IPS DF 6.9 (cell line): ENCODE results near the gene WDR45B.

ENCODE experiments used
- DNase-seq: peaks from one replicate; pipeline ENCODE4 v3.0.0-alpha.2; 2013; ENCODE audit warnings: low read depth, low spot score
- H3K27ac ChIP-seq: one replicate; pipeline ENCODE4 v1.5.1; 2013; ENCODE audit warnings: low read length, control low read depth
- H3K27me3 ChIP-seq: 2 replicates; pipeline ENCODE4 v1.6.1; 2013; ENCODE audit warnings: mild to moderate bottlenecking, low read length; ENCODE audit not compliant: control insufficient read depth, insufficient read depth
- H3K36me3 ChIP-seq: 2 replicates; pipeline ENCODE4 v1.6.1; 2013; ENCODE audit warnings: low read length; ENCODE audit not compliant: control insufficient read depth, insufficient read depth
- H3K4me1 ChIP-seq: 2 replicates; pipeline ENCODE4 v1.6.1; 2013; ENCODE audit warnings: low read length; ENCODE audit not compliant: control insufficient read depth, insufficient read depth
- H3K4me3 ChIP-seq: 2 replicates; pipeline ENCODE4 v1.5.1; 2013; ENCODE audit warnings: mild to moderate bottlenecking, low read length
- H3K9me3 ChIP-seq: 2 replicates; pipeline ENCODE4 v1.6.1; 2013; ENCODE audit warnings: low read length, inconsistent platforms; ENCODE audit not compliant: control insufficient read depth, insufficient read depth
- WGBS: extraction: QIAGEN DNeasy Blood & Tissue Kit; methylation state at CpG from one replicate; pipeline ENCODE4 v1.1.7; 2013; ENCODE audit warnings: mixed read lengths, missing lambda C conversion rate; ENCODE audit not compliant: insufficient read length, insufficient coverage; 5-methylcytosine and 5-hydroxymethylcytosine counted together

Gene WDR45B

DNA sequence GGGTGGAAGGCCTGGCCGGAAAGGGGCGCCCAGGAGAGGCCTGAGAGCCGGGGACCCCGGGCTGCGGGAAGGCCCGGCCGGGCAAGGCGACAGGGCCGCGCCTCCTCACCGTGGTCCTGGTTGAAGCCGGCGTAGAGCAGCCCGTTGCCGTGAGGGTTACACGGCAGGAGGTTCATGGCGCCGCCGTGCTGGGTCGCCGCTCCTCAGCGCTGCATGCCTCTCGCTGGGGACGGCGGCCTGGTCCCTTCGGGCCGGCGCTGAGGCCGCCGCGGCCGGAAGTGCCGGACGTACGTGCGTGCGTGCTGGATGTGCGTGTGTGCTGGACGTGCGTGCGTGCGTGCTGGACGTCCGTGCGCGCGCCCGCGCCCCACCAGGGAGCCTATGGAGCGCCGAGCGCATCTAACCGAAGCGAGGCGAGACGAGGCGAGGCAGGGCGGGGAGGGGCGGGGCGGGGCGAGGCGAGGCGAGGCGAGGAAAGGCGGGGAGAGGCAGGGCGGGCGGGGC lies at the start of gene WDR45B:
WDR45B (minus strand) TSS at position 280 of the 504 bp plus-strand sequence; CDS start at position 176, 104 bp downstream.
- Histone ChIP-seq H3K27me3 (no peaks in the 10 kb centered on the region), H3K4me3 (peak within 1 kb of the TSS; percentile 96), H3K27ac (no peak within 1 kb of the TSS), H3K4me1 (no peaks in the 10 kb centered on the region), H3K36me3 (peaks cover 8% of the 10 kb centered on the region; the same call in 1 of the 2 replicates), H3K9me3 (no peaks in the 10 kb centered on the region)
- peak; percentile 77 for DNase-seq
- WGBS = no CpG with 5 or more reads among the region's 67 CpGs

DNA sequence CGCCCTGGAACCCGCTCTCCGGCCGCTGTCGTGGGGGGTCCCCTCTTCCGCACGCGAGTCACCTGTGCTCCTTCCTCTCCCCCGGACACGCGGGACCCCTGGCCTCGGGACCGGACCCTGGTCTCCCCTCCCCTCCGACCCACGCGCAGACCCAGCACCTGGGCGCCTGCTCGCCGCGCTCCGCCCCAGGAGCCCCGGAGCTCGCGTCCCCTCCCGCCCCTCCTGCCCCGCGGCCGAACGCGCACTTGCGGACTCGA lies 49.5 kb upstream of the WDR45B start:
- H3K27me3 ChIP-seq = peaks cover 15% of the 10 kb centered on the region; the same call in 1 of the 2 replicates
- no peaks in the 10 kb centered on the region for H3K36me3 ChIP-seq
- no peaks in the 10 kb centered on the region for H3K9me3 ChIP-seq
- WGBS = no CpG with 5 or more reads among the region's 32 CpGs
- H3K27ac ChIP-seq = no peak overlapping the region
- no peak for DNase-seq
- peaks cover 3% of the 10 kb centered on the region for H3K4me1 ChIP-seq
- H3K4me3 ChIP-seq = peak overlapping the region; percentile 85

DNA sequence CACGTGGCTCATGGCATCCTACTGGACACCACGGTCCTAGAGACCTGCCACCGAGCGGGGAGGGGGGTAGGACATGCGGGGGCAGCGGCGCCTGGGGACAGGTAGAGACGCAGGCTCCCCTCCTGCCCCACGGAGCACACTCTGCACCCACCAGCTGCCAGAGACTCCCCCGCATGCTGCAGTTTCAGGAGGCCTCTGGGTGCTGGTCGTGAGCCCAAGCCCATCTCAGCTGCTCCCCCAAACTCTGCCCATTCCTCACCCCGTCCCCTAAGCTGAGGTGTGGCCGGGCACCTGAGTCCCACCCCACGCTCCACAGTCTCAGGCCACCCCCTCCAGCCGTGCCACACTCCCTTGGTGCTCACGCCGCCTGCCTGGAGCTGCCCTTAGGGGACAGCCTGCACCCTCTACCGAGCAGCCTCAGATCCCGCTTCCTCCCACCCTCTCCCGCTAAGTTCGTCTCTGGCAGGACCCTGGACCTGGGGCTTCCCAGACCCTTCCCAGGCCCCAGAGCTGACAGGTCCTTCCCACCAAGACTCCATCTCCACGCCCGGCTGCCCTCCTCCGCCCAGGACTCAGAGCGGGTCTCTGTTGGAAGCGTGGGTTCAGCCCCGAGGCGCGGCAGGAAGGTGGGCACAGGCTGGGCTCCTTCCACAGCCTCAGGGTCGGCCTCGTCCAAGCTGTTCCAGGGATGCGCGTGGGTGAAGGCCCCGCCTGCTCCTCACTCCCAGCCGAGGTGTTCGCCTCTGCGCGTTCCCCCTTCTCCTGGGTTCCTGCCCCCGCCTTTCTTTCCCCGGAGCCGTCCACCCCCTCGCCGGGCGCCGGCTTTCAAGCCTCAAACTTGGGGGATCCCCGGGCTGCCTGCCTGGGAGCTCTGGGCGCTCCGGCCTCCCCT lies 48.9 kb upstream of the WDR45B start:
- no CpG with 5 or more reads among the region's 48 CpGs for WGBS
- Histone ChIP-seq H3K27me3 (peaks cover 15% of the 10 kb centered on the region; the same call in 1 of the 2 replicates), H3K27ac (no peak overlapping the region), H3K4me1 (peaks cover 3% of the 10 kb centered on the region), H3K4me3 (peak overlapping the region; percentile 85; the same call in 1 of the 2 replicates), H3K9me3 (no peaks in the 10 kb centered on the region), H3K36me3 (no peaks in the 10 kb centered on the region)
- DNase-seq = no peak

DNA sequence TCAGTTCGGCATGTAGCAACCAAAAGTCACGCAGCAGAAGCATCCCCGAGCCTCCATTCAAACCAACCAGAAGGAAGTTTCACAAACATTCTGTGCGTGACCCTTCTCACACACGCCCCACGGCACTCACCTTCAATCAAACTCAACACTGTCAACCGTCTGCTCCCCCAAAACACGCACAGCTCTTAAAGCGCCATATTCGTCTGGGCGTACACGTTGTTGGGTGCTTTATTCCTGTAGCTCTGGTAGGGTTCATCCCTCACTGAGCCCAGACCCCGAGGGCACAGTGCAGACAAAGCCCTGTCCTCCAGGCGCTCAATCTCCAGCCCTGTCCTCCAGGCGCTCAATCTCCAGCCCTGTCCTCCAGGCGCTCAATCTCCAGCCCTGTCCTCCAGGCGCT lies 48.0 kb upstream of the WDR45B start:
- H3K9me3 ChIP-seq = no peaks in the 10 kb centered on the region
- no peak overlapping the region for H3K27ac ChIP-seq
- H3K4me3 ChIP-seq = no peak overlapping the region
- peaks cover 3% of the 10 kb centered on the region for H3K4me1 ChIP-seq
- WGBS = no CpG with 5 or more reads among the region's 17 CpGs
- DNase-seq = no peak
- no peaks in the 10 kb centered on the region for H3K36me3 ChIP-seq
- H3K27me3 ChIP-seq = peaks cover 15% of the 10 kb centered on the region; the same call in 1 of the 2 replicates

DNA sequence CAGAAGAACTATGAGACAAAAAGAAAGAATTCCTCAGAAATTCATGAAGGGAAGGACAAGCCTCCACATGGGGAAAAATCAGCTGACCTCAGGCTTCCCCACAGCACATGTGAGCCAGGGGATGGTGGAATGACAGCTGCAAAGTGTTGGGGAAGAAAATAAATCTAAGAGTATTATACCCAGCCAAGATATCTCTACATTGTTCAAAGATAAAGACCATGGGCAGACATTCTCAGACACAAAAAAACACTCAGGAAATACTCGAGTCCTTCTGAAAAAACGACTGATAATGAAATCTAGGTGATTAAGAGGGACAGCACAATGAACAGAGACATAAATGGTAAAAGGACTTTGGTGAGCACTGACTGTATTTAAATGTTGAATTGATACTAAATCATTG lies 46.4 kb upstream of the WDR45B start:
- no peaks in the 10 kb centered on the region for H3K9me3 ChIP-seq
- no peak for DNase-seq
- no peaks in the 10 kb centered on the region for H3K36me3 ChIP-seq
- no CpG with 5 or more reads among the region's 2 CpGs for WGBS
- H3K27ac ChIP-seq = no peak overlapping the region
- H3K4me3 ChIP-seq = no peak overlapping the region
- peaks cover 3% of the 10 kb centered on the region for H3K4me1 ChIP-seq
- H3K27me3 ChIP-seq = peaks cover 15% of the 10 kb centered on the region; the same call in 1 of the 2 replicates

DNA sequence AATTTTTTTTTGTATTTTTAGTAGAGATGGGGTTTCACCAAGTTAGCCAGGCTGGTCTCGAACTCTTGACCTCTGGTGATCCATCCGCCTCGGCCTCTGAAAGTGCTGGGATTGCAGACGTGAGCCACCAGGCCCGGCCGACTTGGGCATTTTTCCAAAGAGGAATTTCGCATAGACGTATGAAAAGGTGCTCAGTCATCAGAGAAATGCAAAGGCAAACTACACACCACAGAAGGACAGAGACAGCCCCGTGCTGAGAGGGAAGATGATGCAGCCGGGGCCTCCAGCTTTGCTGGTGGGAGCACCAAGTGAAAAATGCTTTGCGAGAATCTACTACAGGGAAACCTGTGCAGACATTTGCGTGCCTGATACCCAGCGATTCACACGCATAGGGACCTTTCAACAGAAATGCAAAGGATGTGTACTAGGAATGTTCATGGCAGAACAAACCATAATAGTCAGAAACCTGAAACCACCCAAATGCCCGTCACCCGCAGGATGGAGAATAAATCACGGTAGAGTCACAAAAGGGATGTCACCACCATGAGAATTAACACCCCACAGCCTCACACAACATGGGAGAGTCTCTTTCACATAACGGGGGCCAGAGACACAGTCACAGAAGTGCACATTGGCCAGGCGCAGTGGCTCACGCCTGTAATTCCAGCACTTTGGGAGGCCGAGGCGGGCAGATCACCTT lies 45.1 kb upstream of the WDR45B start:
- DNase-seq = no peak
- no peaks in the 10 kb centered on the region for H3K4me1 ChIP-seq
- H3K36me3 ChIP-seq = no peaks in the 10 kb centered on the region; the same call in 1 of the 2 replicates
- no CpG with 5 or more reads among the region's 22 CpGs for WGBS
- H3K4me3 ChIP-seq = no peak overlapping the region
- peaks cover 15% of the 10 kb centered on the region; the same call in 1 of the 2 replicates for H3K27me3 ChIP-seq
- no peaks in the 10 kb centered on the region for H3K9me3 ChIP-seq
- no peak overlapping the region for H3K27ac ChIP-seq

DNA sequence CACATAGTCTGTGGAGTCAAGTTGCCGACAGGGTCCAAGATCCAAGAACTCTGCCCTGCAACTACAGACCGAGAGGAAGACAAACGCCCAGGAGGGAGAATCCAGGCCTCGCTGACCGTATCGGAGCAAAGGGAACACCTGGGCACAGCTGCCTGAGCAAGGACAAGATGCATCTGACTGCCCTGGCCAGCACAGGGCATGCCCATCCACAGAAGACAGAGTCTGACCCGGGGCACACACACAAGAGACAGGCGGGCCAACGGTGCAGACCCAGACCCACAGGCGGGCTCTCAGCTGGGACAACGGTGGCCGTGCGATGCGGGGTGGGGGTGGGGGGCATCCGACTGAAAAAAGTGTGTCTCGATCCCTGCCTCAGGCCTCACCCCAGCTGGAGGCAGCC lies 44.0 kb upstream of the WDR45B start:
- DNase-seq = no peak
- no peaks in the 10 kb centered on the region for H3K4me1 ChIP-seq
- H3K27ac ChIP-seq = no peak overlapping the region
- peaks cover 11% of the 10 kb centered on the region; the same call in 1 of the 2 replicates for H3K27me3 ChIP-seq
- H3K36me3 ChIP-seq = no peaks in the 10 kb centered on the region; the same call in 1 of the 2 replicates
- WGBS = no CpG with 5 or more reads among the region's 16 CpGs
- H3K4me3 ChIP-seq = no peak overlapping the region
- no peaks in the 10 kb centered on the region for H3K9me3 ChIP-seq

DNA sequence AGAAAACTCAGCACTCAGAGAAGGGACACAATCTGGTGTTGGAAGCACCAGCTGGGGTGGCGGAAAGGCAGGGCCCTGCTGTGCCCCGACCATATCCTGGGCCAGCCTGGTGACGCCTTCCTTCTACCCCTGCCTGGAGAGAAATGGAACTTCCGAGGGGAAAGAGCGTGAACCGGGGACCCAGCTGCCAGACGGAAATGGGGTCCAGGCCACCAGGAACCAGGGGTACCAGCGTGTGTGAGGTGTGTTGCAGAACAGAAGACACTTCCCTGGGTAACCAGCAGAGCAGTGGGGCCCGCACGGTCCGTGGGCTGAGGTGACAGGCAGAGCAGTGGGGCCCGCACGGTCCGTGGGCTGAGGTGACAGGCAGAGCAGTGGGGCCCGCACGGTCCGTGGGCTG lies 43.5 kb upstream of the WDR45B start:
- Histone ChIP-seq H3K9me3 (no peaks in the 10 kb centered on the region), H3K27me3 (peaks cover 5% of the 10 kb centered on the region; the same call in 1 of the 2 replicates), H3K27ac (no peak overlapping the region), H3K4me3 (no peak overlapping the region), H3K36me3 (no peaks in the 10 kb centered on the region; the same call in 1 of the 2 replicates), H3K4me1 (no peaks in the 10 kb centered on the region)
- no peak for DNase-seq
- no CpG with 5 or more reads among the region's 17 CpGs for WGBS

DNA sequence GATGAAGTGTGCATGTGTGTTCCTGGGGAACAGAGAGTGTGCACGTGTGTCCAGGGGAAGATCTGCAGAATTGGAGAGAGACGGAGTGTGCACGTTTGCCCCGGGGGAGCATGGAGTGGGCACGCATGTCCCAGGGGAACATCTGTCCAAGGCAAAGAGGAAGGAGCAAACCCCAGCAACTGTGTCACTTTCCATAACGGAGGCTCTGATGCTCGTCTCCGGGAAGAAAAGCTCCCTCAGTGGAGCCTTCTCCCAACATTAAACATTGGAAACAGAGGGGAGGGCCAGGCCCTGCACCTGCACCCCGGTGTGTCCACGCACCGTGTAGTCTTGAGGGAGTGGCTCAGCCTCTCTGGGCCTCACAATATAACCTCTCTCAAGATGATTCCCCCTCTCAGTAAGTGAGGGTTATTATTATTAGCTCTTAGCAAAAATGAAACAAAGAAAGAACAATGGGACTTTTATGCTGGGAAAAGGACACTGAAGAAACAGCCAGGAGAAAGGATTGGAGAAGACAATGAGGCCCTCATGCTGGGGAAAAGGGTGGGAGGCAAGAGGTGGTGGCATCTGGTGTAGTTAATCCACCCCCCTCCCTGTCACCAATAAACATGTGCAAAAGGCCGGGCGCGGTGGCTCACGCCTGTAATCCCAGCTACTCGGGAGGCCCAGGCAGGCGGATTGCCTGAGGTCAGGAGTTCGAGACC lies 42.7 kb upstream of the WDR45B start:
- H3K4me3 ChIP-seq = no peak overlapping the region
- no peak for DNase-seq
- no CpG with 5 or more reads among the region's 18 CpGs for WGBS
- H3K4me1 ChIP-seq = no peaks in the 10 kb centered on the region
- no peaks in the 10 kb centered on the region for H3K27me3 ChIP-seq
- no peak overlapping the region for H3K27ac ChIP-seq
- no peaks in the 10 kb centered on the region for H3K9me3 ChIP-seq
- no peaks in the 10 kb centered on the region; the same call in 1 of the 2 replicates for H3K36me3 ChIP-seq

DNA sequence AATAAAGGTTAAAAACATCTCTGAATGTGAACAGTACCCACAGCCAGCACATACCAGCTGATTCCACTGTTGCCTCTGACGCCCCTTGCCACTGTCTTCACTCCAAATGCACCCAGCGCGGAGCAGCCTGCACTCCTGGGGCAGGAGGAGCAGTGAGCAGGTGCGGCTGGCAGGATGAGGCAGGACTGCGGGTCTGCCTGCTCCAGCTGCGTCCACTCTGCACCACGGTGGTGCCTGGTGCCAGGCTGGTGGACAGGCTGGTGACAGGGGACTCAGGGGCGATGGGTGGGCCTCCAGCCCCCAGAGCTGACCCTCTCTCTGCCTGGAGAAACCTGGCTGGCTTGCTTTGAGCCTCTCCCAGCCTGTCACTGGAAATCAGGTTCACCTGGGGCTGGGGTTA lies 40.8 kb upstream of the WDR45B start:
- no peaks in the 10 kb centered on the region for H3K9me3 ChIP-seq
- no CpG with 5 or more reads among the region's 8 CpGs for WGBS
- H3K36me3 ChIP-seq = no peaks in the 10 kb centered on the region; the same call in 1 of the 2 replicates
- H3K27me3 ChIP-seq = no peaks in the 10 kb centered on the region
- no peak for DNase-seq
- H3K4me1 ChIP-seq = 0 out of 2 replicates have a peak, but pooled peaks cover 2% of the 10 kb centered on the region
- H3K27ac ChIP-seq = no peak overlapping the region
- H3K4me3 ChIP-seq = no peak overlapping the region; the same call in 1 of the 2 replicates
